Tibial nerve (tissue), 4 donors: Measurements from ENCODE around the gene JPH2.

ENCODE experiments used
- CTCF ChIP-seq, 5 experiments: fragments of 200-600 bp in 3 of 5; fragments of 450-650 bp in 2 of 5; sonication (generic) in 3 of 5; IDR thresholded peaks; one replicate each; pipeline ENCODE4 v1.5.1; 2016 to 2019; ENCODE audit warnings: antibody characterized with exemption in 5 of 5, mild to moderate bottlenecking in 3 of 5, moderate library complexity in 2 of 5
- EP300 ChIP-seq, 2 donors: sonication (generic); formaldehyde crosslinking; IDR thresholded peaks; one replicate each; pipeline ENCODE4 v1.6.1; 2017; ENCODE audit warnings: antibody characterized with exemption in 2 of 2, mild to moderate bottlenecking in 1 of 2
- POLR2A ChIP-seq, 2 donors: fragments of 450-650 bp; IDR thresholded peaks; one replicate each; pipeline ENCODE4 v1.6.1; 2017; ENCODE audit warnings: antibody characterized with exemption in 2 of 2, mild to moderate bottlenecking in 2 of 2, moderate library complexity in 2 of 2

- TF ChIP-seq CTCF (IDR thresholded peaks at IDR 0.05) (no peak), EP300 (IDR thresholded peaks at IDR 0.05) (no peak), POLR2A (IDR thresholded peaks at IDR 0.05) (no peak)
Measured at GRCh38 chr20:44170816-44171410, 16.1 kb downstream of the JPH2 start.
